Spleen (tissue), 7 donors: Measurements from ENCODE around the gene CIRBP.

Experiments
- POLR2A ChIP-seq, 3 donors: fragments of 450-650 bp; IDR thresholded peaks; one replicate each; pipeline ENCODE4 v1.5.1; 2017; ENCODE audit warnings: antibody characterized with exemption in 3 of 3, mild to moderate bottlenecking in 1 of 3
- TF ChIP-seq, protein P1 (sequence below), 11 experiments: fragments of 200-600 bp in 7 of 11; fragments of 450-650 bp in 4 of 11; sonication (generic) in 4 of 11; IDR thresholded peaks in 8 of 11; conservative IDR thresholded peaks in 3 of 11; 1 replicate in 7 of 11; 2 replicates in 4 of 11; pipeline versions ENCODE4 v1.4.0 to v1.8.0; 2016 to 2021; ENCODE audit warnings: antibody characterized with exemption in 11 of 11, inconsistent platforms in 4 of 11, mild to moderate bottlenecking in 1 of 11
- donor health status: DM: no; HTN: no; CAD: no; lungs with moderate emphysema.
- donor health status: DM: no; HTN: no; CAD: no.
- donor health status: DM: no; HTN: no; CAD: no.

DNA sequence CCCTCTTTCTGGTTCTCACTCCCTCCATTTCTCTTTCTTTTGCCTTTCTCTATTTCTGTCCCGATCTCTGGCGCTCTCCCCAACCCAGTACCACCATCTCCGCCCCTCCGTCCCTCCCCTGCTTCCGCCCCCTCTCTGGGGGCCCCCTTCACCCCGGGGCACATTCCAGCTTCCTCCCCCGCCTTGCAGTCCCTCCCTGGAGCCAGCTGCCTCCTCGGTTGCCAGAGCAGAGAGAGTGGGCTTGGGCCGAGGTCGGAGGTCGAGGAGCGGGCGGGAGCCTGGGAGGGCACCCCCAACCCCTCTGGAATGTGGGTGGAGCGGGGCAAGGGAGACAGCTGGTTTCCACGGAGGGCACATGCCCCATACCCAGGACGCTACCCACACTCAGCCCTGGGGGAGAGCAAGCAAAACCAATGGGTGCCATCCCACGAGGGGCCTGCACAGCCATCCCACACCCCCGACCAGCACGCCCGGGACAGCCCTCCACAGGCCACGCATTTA, 6.5 kb upstream of the CIRBP start:
- TF ChIP-seq, protein P1, sequence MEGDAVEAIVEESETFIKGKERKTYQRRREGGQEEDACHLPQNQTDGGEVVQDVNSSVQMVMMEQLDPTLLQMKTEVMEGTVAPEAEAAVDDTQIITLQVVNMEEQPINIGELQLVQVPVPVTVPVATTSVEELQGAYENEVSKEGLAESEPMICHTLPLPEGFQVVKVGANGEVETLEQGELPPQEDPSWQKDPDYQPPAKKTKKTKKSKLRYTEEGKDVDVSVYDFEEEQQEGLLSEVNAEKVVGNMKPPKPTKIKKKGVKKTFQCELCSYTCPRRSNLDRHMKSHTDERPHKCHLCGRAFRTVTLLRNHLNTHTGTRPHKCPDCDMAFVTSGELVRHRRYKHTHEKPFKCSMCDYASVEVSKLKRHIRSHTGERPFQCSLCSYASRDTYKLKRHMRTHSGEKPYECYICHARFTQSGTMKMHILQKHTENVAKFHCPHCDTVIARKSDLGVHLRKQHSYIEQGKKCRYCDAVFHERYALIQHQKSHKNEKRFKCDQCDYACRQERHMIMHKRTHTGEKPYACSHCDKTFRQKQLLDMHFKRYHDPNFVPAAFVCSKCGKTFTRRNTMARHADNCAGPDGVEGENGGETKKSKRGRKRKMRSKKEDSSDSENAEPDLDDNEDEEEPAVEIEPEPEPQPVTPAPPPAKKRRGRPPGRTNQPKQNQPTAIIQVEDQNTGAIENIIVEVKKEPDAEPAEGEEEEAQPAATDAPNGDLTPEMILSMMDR (IDR thresholded peaks at IDR 0.05 in 8 of 11, conservative IDR thresholded peaks at IDR 0.05 in 3 of 11), result no peak
- TF ChIP-seq POLR2A (IDR thresholded peaks at IDR 0.05), result no peak
